ENCODE measurements around the gene MUC20. TPM values are rescaled to one million over a fixed set of nuclear protein-coding genes. Genes with fewer than 3 reads are reported as not detected.

The MUC20 gene
- polyA plus RNA-seq, 1 donor (not counting 4 experiments of a cell fraction or from before 2014, with no cell fraction given) = 0.21 TPM

DNA sequence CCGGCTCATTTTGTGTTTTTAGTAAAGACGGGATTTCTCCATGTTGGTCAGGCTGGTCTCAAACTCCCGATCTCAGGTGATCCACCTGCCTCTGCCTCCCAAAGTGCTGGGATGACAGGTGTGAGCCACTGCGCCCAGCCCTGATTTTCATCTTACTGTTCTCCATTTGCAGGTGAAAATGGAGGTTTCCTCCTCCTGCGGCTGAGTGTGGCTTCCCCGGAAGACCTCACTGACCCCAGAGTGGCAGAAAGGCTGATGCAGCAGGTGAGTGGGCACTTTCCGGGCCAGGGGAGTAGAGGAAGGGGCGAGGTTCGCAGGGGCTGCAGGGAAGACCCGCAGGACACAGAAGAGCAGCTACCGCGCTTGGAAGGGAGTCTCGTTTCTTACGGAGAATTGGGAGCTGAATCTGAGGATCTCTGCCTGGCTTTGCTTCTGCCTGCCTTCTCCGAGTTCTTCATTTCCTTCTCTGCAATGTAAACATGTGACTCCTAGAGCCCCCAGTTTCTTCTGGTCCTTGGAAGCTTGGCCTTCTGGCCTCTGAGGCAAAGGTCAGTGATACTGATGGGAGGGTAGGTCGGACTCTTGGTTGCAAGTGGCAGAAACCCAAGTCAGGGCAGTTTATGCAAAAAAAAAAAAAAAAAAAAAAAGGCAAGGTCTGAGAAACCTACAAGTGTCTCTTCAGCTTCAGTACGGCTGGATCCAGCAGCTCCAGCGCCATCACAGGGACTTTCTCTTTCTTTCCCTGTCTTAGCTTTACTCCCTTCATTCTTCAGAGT, 8.9 kb downstream of the MUC20 start:
- peaks cover 9% of the 10 kb centered on the region for H3K27me3 ChIP-seq (ENCODE audit: control insufficient read depth, extremely low read depth, insufficient read depth, low read length)
- H3K4me2 ChIP-seq (ENCODE audit: control insufficient read depth, extremely low read depth, insufficient read depth, low read depth, low read length) = no peak overlapping the region
- TF ChIP-seq EZH2 (IDR thresholded peaks at IDR 0.05; ENCODE audit: low read length) = no peak
- TF ChIP-seq, protein P1, sequence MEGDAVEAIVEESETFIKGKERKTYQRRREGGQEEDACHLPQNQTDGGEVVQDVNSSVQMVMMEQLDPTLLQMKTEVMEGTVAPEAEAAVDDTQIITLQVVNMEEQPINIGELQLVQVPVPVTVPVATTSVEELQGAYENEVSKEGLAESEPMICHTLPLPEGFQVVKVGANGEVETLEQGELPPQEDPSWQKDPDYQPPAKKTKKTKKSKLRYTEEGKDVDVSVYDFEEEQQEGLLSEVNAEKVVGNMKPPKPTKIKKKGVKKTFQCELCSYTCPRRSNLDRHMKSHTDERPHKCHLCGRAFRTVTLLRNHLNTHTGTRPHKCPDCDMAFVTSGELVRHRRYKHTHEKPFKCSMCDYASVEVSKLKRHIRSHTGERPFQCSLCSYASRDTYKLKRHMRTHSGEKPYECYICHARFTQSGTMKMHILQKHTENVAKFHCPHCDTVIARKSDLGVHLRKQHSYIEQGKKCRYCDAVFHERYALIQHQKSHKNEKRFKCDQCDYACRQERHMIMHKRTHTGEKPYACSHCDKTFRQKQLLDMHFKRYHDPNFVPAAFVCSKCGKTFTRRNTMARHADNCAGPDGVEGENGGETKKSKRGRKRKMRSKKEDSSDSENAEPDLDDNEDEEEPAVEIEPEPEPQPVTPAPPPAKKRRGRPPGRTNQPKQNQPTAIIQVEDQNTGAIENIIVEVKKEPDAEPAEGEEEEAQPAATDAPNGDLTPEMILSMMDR (optimal IDR thresholded peaks at IDR 0.05 in 1 of 3, IDR thresholded peaks at IDR 0.05 in 1 of 3, conservative IDR thresholded peaks at IDR 0.05 in 1 of 3; ENCODE audit: extremely low read depth in 1 of 3, insufficient read depth in 2 of 3, low read length in 3 of 3) = no peak
- H3K27ac ChIP-seq (ENCODE audit: control insufficient read depth, insufficient read depth, low read length) = no peak overlapping the region
- no peak overlapping the region for H3K9ac ChIP-seq (ENCODE audit: control insufficient read depth, extremely low read depth, insufficient read depth, low read length)
- no peaks in the 10 kb centered on the region for H4K20me1 ChIP-seq (ENCODE audit: control insufficient read depth, extremely low read depth, insufficient read depth, low read length)
- H3K9me3 ChIP-seq (ENCODE audit: control insufficient read depth, low read depth, low read length) = no peaks in the 10 kb centered on the region
- H3K79me2 ChIP-seq (ENCODE audit: control insufficient read depth, insufficient read depth, low read length) = no peaks in the 10 kb centered on the region
- dilution Hi-C loops (cut with MboI; ENCODE audit: extremely low pct_ligation_motif_present, low sequenced_read_pairs) = no loop called here
- DNase-seq (ENCODE audit: low read depth, low spot score) (no peak), FAIRE-seq (no peak)
- H3K4me1 ChIP-seq (ENCODE audit: control insufficient read depth, extremely low read depth, insufficient read depth, low read length) = no peaks in the 10 kb centered on the region
- no peaks in the 10 kb centered on the region for H3K9me1 ChIP-seq (ENCODE audit: control insufficient read depth, extremely low read depth, insufficient read depth, low read length)
- H3K4me3 ChIP-seq (ENCODE audit: control insufficient read depth in 2 of 3, extremely low read depth in 1 of 3, insufficient read depth in 2 of 3, low read depth in 1 of 3, low read length in 3 of 3) = no peak overlapping the region
- no peak overlapping the region for H2AFZ ChIP-seq (ENCODE audit: control insufficient read depth, low read length)
- H3K36me3 ChIP-seq (ENCODE audit: control insufficient read depth in 2 of 2, extremely low read depth in 1 of 2, insufficient read depth in 2 of 2, low read length in 2 of 2) = no peaks in the 10 kb centered on the region

DNA sequence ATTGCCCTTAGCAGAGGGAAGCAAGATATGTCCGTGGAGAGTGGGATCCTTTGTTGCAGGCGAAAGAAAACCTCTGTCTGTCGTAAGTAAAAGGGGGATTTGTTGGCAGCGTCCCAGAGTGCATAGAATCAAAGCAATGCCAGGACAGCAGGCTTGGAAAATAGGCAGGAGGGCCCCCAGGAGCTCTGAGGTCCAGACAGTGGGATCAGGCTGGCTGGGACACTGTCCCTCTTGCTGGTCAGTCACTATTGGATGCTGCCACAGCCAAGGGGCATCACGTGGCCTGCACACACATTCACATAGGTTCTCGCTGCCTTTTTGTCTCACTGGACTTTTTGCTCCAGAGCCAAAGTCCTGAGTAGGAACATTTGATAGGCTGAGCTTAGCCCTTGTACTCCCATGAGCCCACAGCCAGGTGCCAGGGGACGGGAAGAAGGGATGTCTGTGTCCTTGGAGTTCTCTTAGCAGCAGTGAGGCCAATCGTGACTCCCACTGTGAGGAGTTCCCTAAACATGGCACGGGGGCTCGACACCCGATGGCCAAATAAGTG, 10.7 kb downstream of the MUC20 start:
- no peaks in the 10 kb centered on the region for H3K9me3 ChIP-seq (ENCODE audit: control insufficient read depth, low read depth, low read length)
- H2AFZ ChIP-seq (ENCODE audit: control insufficient read depth, low read length) = no peak overlapping the region
- H3K79me2 ChIP-seq (ENCODE audit: control insufficient read depth, insufficient read depth, low read length) = no peaks in the 10 kb centered on the region
- H3K4me2 ChIP-seq (ENCODE audit: control insufficient read depth, extremely low read depth, insufficient read depth, low read depth, low read length) = no peak overlapping the region
- TF ChIP-seq, protein P1 (optimal IDR thresholded peaks at IDR 0.05 in 1 of 3, IDR thresholded peaks at IDR 0.05 in 1 of 3, conservative IDR thresholded peaks at IDR 0.05 in 1 of 3; ENCODE audit: extremely low read depth in 1 of 3, insufficient read depth in 2 of 3, low read length in 3 of 3) = no peak
- TF ChIP-seq EZH2 (IDR thresholded peaks at IDR 0.05; ENCODE audit: low read length) = no peak
- no peak overlapping the region for H3K9ac ChIP-seq (ENCODE audit: control insufficient read depth, extremely low read depth, insufficient read depth, low read length)
- no peak overlapping the region for H3K4me3 ChIP-seq (ENCODE audit: control insufficient read depth in 2 of 3, extremely low read depth in 1 of 3, insufficient read depth in 2 of 3, low read depth in 1 of 3, low read length in 3 of 3)
- H3K27me3 ChIP-seq (ENCODE audit: control insufficient read depth, extremely low read depth, insufficient read depth, low read length) = peaks cover 9% of the 10 kb centered on the region
- no peak for FAIRE-seq
- no peaks in the 10 kb centered on the region for H4K20me1 ChIP-seq (ENCODE audit: control insufficient read depth, extremely low read depth, insufficient read depth, low read length)
- dilution Hi-C loops (cut with MboI; ENCODE audit: extremely low pct_ligation_motif_present, low sequenced_read_pairs) = no loop called here
- no peaks in the 10 kb centered on the region for H3K4me1 ChIP-seq (ENCODE audit: control insufficient read depth, extremely low read depth, insufficient read depth, low read length)
- no peak for DNase-seq (ENCODE audit: low read depth, low spot score)
- H3K27ac ChIP-seq (ENCODE audit: control insufficient read depth, insufficient read depth, low read length) = no peak overlapping the region
- H3K9me1 ChIP-seq (ENCODE audit: control insufficient read depth, extremely low read depth, insufficient read depth, low read length) = no peaks in the 10 kb centered on the region
- H3K36me3 ChIP-seq (ENCODE audit: control insufficient read depth in 2 of 2, extremely low read depth in 1 of 2, insufficient read depth in 2 of 2, low read length in 2 of 2) = no peaks in the 10 kb centered on the region

All from keratinocyte (primary cell).